Liver (tissue), 3 donors: ENCODE results near the gene PCDH9.

Experiments used
- YY1 ChIP-seq: IDR thresholded peaks from 2 replicates; pipeline ENCODE4 v1.6.1; 2016; ENCODE audit warnings: antibody characterized with exemption, mild to moderate bottlenecking
- TF ChIP-seq, protein P1 (sequence below): fragments of 150-350 bp; IDR thresholded peaks from 2 replicates; pipeline ENCODE4 v1.5.1; 2017; ENCODE audit warnings: improper control_type of control experiment, low read depth, low read length; ENCODE audit not compliant: missing input control
- TF ChIP-seq, protein P2 (sequence below): IDR thresholded peaks from 2 replicates; pipeline ENCODE4 v1.6.1; 2016; ENCODE audit warnings: antibody characterized with exemption
- TF ChIP-seq, protein P3 (sequence below): IDR thresholded peaks from 2 replicates; pipeline ENCODE4 v1.6.1; 2016; ENCODE audit warnings: antibody characterized with exemption
- donor health status: healthy.
- donor health status: healthy.

DNA sequence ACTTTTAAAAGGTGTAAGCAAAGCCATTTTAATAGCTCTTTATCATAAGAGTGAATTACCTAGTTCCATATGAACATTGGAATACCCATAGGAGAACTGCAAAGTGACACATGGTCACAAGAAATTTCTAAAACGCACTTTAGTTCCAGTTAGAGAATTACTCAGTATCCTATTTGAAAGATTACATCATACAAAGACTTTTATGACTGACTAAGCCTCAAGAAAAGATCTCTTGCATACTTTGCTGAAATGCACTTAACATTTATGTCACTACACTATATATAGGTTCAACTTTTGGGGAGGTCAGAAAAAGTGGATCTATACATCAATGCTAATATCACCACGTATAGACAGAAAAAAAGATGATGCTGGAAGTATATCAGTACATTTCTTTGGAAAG, 7.1 kb downstream of the PCDH9 start:
- TF ChIP-seq, protein P1, sequence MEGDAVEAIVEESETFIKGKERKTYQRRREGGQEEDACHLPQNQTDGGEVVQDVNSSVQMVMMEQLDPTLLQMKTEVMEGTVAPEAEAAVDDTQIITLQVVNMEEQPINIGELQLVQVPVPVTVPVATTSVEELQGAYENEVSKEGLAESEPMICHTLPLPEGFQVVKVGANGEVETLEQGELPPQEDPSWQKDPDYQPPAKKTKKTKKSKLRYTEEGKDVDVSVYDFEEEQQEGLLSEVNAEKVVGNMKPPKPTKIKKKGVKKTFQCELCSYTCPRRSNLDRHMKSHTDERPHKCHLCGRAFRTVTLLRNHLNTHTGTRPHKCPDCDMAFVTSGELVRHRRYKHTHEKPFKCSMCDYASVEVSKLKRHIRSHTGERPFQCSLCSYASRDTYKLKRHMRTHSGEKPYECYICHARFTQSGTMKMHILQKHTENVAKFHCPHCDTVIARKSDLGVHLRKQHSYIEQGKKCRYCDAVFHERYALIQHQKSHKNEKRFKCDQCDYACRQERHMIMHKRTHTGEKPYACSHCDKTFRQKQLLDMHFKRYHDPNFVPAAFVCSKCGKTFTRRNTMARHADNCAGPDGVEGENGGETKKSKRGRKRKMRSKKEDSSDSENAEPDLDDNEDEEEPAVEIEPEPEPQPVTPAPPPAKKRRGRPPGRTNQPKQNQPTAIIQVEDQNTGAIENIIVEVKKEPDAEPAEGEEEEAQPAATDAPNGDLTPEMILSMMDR, result no peak
- TF ChIP-seq, protein P2, sequence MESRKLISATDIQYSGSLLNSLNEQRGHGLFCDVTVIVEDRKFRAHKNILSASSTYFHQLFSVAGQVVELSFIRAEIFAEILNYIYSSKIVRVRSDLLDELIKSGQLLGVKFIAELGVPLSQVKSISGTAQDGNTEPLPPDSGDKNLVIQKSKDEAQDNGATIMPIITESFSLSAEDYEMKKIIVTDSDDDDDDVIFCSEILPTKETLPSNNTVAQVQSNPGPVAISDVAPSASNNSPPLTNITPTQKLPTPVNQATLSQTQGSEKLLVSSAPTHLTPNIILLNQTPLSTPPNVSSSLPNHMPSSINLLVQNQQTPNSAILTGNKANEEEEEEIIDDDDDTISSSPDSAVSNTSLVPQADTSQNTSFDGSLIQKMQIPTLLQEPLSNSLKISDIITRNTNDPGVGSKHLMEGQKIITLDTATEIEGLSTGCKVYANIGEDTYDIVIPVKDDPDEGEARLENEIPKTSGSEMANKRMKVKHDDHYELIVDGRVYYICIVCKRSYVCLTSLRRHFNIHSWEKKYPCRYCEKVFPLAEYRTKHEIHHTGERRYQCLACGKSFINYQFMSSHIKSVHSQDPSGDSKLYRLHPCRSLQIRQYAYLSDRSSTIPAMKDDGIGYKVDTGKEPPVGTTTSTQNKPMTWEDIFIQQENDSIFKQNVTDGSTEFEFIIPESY, result no peak
- TF ChIP-seq, protein P3, sequence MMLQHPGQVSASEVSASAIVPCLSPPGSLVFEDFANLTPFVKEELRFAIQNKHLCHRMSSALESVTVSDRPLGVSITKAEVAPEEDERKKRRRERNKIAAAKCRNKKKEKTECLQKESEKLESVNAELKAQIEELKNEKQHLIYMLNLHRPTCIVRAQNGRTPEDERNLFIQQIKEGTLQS, result no peak
- TF ChIP-seq YY1, result no peak
